ENCODE measurements around the gene ETS1.
A peak's percentile ranks its signal among the peaks of the same experiment; 100 is the strongest.

The ETS1 gene

GRCh38 chr11:128482512-128483191, 104.7 kb downstream of the ETS1 start:
- ATAC-seq (peak; percentile 78), DNase-seq (peak; percentile 55)

GRCh38 chr11:128482092-128482491, 105.3 kb downstream of the ETS1 start:
- DNase-seq (no peak), ATAC-seq (no peak)

- ATAC-seq (no peak), DNase-seq (no peak)
These were observed 106.2 kb downstream of the ETS1 start for GRCh38 chr11:128481135-128481534.

- no peak for ATAC-seq
- no peak for DNase-seq
These were observed 106.7 kb downstream of the ETS1 start for GRCh38 chr11:128480665-128481064.

GRCh38 chr11:128480066-128480465, 107.3 kb downstream of the ETS1 start:
- no peak for DNase-seq
- no peak for ATAC-seq

GRCh38 chr11:128479144-128479543, 108.2 kb downstream of the ETS1 start:
- DNase-seq: no peak
- ATAC-seq: no peak

- DNase-seq (no peak), ATAC-seq (no peak)
These were observed 109.1 kb downstream of the ETS1 start for GRCh38 chr11:128478305-128478704.

- DNase-seq: no peak
- ATAC-seq: no peak
These were observed 109.5 kb downstream of the ETS1 start for GRCh38 chr11:128477811-128478210.

- no peak for ATAC-seq
- DNase-seq: no peak
These were observed 110.1 kb downstream of the ETS1 start for GRCh38 chr11:128477278-128477677.

GRCh38 chr11:128476729-128477128, 110.6 kb downstream of the ETS1 start:
- peak; percentile 21 for ATAC-seq

GRCh38 chr11:128476049-128476448, 111.3 kb downstream of the ETS1 start:
- no peak for ATAC-seq
- DNase-seq: no peak

More at GRCh38 chr11:128476729-128477128, 110.6 kb downstream of the ETS1 start:
- DNase-seq: peak; percentile 61

- ATAC-seq: no peak
- no peak for DNase-seq
These were observed 113.1 kb downstream of the ETS1 start for GRCh38 chr11:128474036-128474874.

- no peak for ATAC-seq
- peak; percentile 57 for DNase-seq
These were observed 113.7 kb downstream of the ETS1 start for GRCh38 chr11:128473636-128474035.

GRCh38 chr11:128472128-128473089, 114.9 kb downstream of the ETS1 start:
- peak; percentile 76 for ATAC-seq
- peak; percentile 65 for DNase-seq

GRCh38 chr11:128471138-128471661, 116.2 kb downstream of the ETS1 start:
- ATAC-seq (peak; percentile 25), DNase-seq (peak; percentile 58)

- ATAC-seq (peak; percentile 15), DNase-seq (no peak)
These were observed 117.3 kb downstream of the ETS1 start for GRCh38 chr11:128470081-128470480.

GRCh38 chr11:128469220-128469619, 118.1 kb downstream of the ETS1 start:
- ATAC-seq: no peak
- DNase-seq: no peak

GRCh38 chr11:128468111-128468510, 119.2 kb downstream of the ETS1 start:
- ATAC-seq: no peak
- DNase-seq: no peak

GRCh38 chr11:128467610-128468041, 119.7 kb downstream of the ETS1 start:
- no peak for ATAC-seq
- peak; percentile 56 for DNase-seq

GRCh38 chr11:128467041-128467440, 120.3 kb downstream of the ETS1 start:
- no peak for DNase-seq
- peak; percentile 4 for ATAC-seq

- DNase-seq (peak; percentile 55), ATAC-seq (no peak)
These were observed 121.2 kb downstream of the ETS1 start for GRCh38 chr11:128465946-128466705.

Measured in stimulated activated naive CD8-positive, alpha-beta T cell treated with anti-CD3 and anti-CD28 coated beads, Interleukin-15, Interleukin-2, amounts not matched to agents 100 U/mL and 50 U/mL, for 24 hours (primary cell).